SK-N-MC (cell line): ENCODE results near the gene AGAP3.

Experiments used
- EZH2 ChIP-seq: fragments of 200-600 bp; sonication (generic); IDR thresholded peaks from one replicate; pipeline ENCODE4 v1.6.1; 2017; ENCODE audit warnings: antibody characterized with exemption
- POLR2AphosphoS5 ChIP-seq: IDR thresholded peaks from 2 replicates; pipeline ENCODE4 v1.6.1; 2012; ENCODE audit warnings: mild to moderate bottlenecking, low read depth, low read length, borderline replicate concordance

GRCh38 chr7:151065516-151065915, 20.8 kb upstream of the AGAP3 start:
- TF ChIP-seq EZH2 (no peak), POLR2AphosphoS5 (no peak)
